ENCODE results near the gene NOP16.

GRCh38 chr5:176341325-176342157, 46.9 kb downstream of the NOP16 start:
- no peak for TF ChIP-seq FOXM1 (IDR thresholded peaks at IDR 0.05; ENCODE audit: borderline replicate concordance)
- no peak for TF ChIP-seq BHLHE40 (IDR thresholded peaks at IDR 0.05; ENCODE audit: borderline replicate concordance)
- no peak for TF ChIP-seq ELF4 (IDR thresholded peaks at IDR 0.05)
- no peak for TF ChIP-seq ZNF384 (IDR thresholded peaks at IDR 0.05)

Data from HEK293T (cell line).